ENCODE results near the gene WIPI1. TPM values are rescaled to one million over a fixed set of nuclear protein-coding genes. Genes with fewer than 3 reads are reported as not detected.

The WIPI1 gene
- total and polyA plus RNA-seq, 2 of the 13 experiments (the other 11 are each of a cell fraction or from before 2014, with no cell fraction given) = 29.4 to 141 TPM

GRCh38 chr17:68457539-68458259 is 403 bp upstream of the WIPI1 start (continued):
- TF ChIP-seq ZNF609 (CRISPR knock-in tag; IDR thresholded peaks at IDR 0.05; ENCODE audit: borderline replicate concordance) (peak; percentile 37; the same call in 1 of the 2 replicates), HMG20A (CRISPR knock-in tag; IDR thresholded peaks at IDR 0.05; ENCODE audit: borderline replicate concordance) (0 out of 2 replicates have a peak, but pooled peaks have one; percentile 30), ZNF136 (CRISPR knock-in tag; IDR thresholded peaks at IDR 0.05; ENCODE audit: low read depth) (peak; percentile 79; the same call in 1 of the 2 replicates), ZNF775 (CRISPR knock-in tag; IDR thresholded peaks at IDR 0.05; ENCODE audit: borderline replicate concordance) (no peak), NFYC (CRISPR knock-in tag; IDR thresholded peaks at IDR 0.05) (peak; percentile 96), GZF1 (CRISPR knock-in tag; IDR thresholded peaks at IDR 0.05) (peak; percentile 3; the same call in 1 of the 2 replicates), ZNF350 (CRISPR knock-in tag; IDR thresholded peaks at IDR 0.05; ENCODE audit: borderline replicate concordance, low read depth) (peak; percentile 87), ZSCAN29 (CRISPR knock-in tag; conservative IDR thresholded peaks at IDR 0.05) (peak; percentile 69; the same call in 1 of the 2 replicates), BRD4 (CRISPR knock-in tag; IDR thresholded peaks at IDR 0.05) (no peak), TSC22D2 (CRISPR knock-in tag; IDR thresholded peaks at IDR 0.05; ENCODE audit: borderline replicate concordance) (0 out of 2 replicates have a peak, but pooled peaks have one; percentile 81), PHF20 (CRISPR knock-in tag; IDR thresholded peaks at IDR 0.05) (no peak), POGK (CRISPR knock-in tag; conservative IDR thresholded peaks at IDR 0.05) (peak; percentile 87; the same call in 1 of the 2 replicates), TGIF2 (CRISPR knock-in tag; IDR thresholded peaks at IDR 0.05) (peak; percentile 99), KLF11 (CRISPR knock-in tag; IDR thresholded peaks at IDR 0.05) (peak; percentile 92; the same call in 1 of the 2 replicates), PHF8 (CRISPR knock-in tag; IDR thresholded peaks at IDR 0.05) (peak; percentile 48; the same call in 1 of the 2 replicates)
- TF ChIP-seq, protein P1, sequence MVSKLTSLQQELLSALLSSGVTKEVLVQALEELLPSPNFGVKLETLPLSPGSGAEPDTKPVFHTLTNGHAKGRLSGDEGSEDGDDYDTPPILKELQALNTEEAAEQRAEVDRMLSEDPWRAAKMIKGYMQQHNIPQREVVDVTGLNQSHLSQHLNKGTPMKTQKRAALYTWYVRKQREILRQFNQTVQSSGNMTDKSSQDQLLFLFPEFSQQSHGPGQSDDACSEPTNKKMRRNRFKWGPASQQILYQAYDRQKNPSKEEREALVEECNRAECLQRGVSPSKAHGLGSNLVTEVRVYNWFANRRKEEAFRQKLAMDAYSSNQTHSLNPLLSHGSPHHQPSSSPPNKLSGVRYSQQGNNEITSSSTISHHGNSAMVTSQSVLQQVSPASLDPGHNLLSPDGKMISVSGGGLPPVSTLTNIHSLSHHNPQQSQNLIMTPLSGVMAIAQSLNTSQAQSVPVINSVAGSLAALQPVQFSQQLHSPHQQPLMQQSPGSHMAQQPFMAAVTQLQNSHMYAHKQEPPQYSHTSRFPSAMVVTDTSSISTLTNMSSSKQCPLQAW (CRISPR knock-in tag; IDR thresholded peaks at IDR 0.05) = peak; percentile 77; the same call in 1 of the 2 replicates
- TF ChIP-seq, protein P2, sequence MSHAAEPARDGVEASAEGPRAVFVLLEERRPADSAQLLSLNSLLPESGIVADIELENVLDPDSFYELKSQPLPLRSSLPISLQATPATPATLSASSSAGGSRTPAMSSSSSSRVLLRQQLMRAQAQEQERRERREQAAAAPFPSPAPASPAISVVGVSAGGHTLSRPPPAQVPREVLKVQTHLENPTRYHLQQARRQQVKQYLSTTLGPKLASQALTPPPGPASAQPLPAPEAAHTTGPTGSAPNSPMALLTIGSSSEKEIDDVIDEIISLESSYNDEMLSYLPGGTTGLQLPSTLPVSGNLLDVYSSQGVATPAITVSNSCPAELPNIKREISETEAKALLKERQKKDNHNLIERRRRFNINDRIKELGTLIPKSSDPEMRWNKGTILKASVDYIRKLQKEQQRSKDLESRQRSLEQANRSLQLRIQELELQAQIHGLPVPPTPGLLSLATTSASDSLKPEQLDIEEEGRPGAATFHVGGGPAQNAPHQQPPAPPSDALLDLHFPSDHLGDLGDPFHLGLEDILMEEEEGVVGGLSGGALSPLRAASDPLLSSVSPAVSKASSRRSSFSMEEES (CRISPR knock-in tag; IDR thresholded peaks at IDR 0.05) = peak; percentile 85
- TF ChIP-seq, protein P3, sequence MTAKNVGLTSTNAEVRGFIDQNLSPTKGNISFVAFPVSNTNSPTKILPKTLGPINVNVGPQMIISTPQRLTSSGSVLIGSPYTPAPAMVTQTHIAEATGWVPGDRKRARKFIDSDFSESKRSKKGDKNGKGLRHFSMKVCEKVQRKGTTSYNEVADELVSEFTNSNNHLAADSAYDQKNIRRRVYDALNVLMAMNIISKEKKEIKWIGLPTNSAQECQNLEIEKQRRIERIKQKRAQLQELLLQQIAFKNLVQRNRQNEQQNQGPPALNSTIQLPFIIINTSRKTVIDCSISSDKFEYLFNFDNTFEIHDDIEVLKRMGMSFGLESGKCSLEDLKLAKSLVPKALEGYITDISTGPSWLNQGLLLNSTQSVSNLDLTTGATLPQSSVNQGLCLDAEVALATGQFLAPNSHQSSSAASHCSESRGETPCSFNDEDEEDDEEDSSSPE (CRISPR knock-in tag; IDR thresholded peaks at IDR 0.05) = peak; percentile 84

Data from HepG2 (cell line).